Measurements from ENCODE around the gene TMEFF2. TPM values are rescaled to one million over a fixed set of nuclear protein-coding genes. Genes with fewer than 3 reads are reported as not detected.
"Not testable (repeated sequence)": the region's sequence is repeated elsewhere in the genome, so short reads cannot be mapped to it uniquely, and the experiment has no call there.

Gene TMEFF2
- total RNA-seq, 1 donor from 2014 or later = not detected

GRCh38 chr2:192098814-192099491, 95.8 kb downstream of the TMEFF2 start:
- intact Hi-C loops (cut with DNase I) = no loop called here
- H3K9me3 ChIP-seq = no peaks in the 10 kb centered on the region

GRCh38 chr2:192091476-192091875, 103.3 kb downstream of the TMEFF2 start:
- TF ChIP-seq CTCF (IDR thresholded peaks at IDR 0.05) = no peak
- Histone ChIP-seq H3K36me3 (no peaks in the 10 kb centered on the region), H3K4me1 (no peaks in the 10 kb centered on the region), H3K27ac (no peak overlapping the region), H3K9me3 (no peaks in the 10 kb centered on the region), H3K4me3 (no peak overlapping the region), H3K27me3 (no peaks in the 10 kb centered on the region)
- no peak for DNase-seq
- intact Hi-C loops (cut with DNase I) = no loop called here
- ATAC-seq = no peak

More at GRCh38 chr2:192098814-192099491, 95.8 kb downstream of the TMEFF2 start:
- TF ChIP-seq CTCF (IDR thresholded peaks at IDR 0.05) = no peak
- Histone ChIP-seq H3K27me3 (no peaks in the 10 kb centered on the region), H3K27ac (no peak overlapping the region), H3K36me3 (no peaks in the 10 kb centered on the region), H3K4me1 (no peaks in the 10 kb centered on the region), H3K4me3 (no peak overlapping the region)
- DNase-seq (no peak), ATAC-seq (no peak)

GRCh38 chr2:192090911-192091310, 103.8 kb downstream of the TMEFF2 start:
- intact Hi-C loops (cut with DNase I) = no loop called here
- no peak overlapping the region for H3K4me3 ChIP-seq

GRCh38 chr2:192087398-192087958, 107.3 kb downstream of the TMEFF2 start:
- Histone ChIP-seq H3K4me3 (no peak overlapping the region), H3K27ac (no peak overlapping the region), H3K36me3 (no peaks in the 10 kb centered on the region), H3K9me3 (no peaks in the 10 kb centered on the region), H3K27me3 (no peaks in the 10 kb centered on the region), H3K4me1 (no peaks in the 10 kb centered on the region)
- intact Hi-C loops (cut with DNase I) = no loop called here
- no peak for TF ChIP-seq CTCF (IDR thresholded peaks at IDR 0.05)
- ATAC-seq (no peak), DNase-seq (no peak)

More at GRCh38 chr2:192090911-192091310, 103.8 kb downstream of the TMEFF2 start:
- H3K4me1 ChIP-seq = no peaks in the 10 kb centered on the region
- ATAC-seq = no peak
- TF ChIP-seq CTCF (IDR thresholded peaks at IDR 0.05) = no peak
- H3K36me3 ChIP-seq = no peaks in the 10 kb centered on the region
- no peak overlapping the region for H3K27ac ChIP-seq
- H3K27me3 ChIP-seq = no peaks in the 10 kb centered on the region
- no peak for DNase-seq
- H3K9me3 ChIP-seq = no peaks in the 10 kb centered on the region

DNA sequence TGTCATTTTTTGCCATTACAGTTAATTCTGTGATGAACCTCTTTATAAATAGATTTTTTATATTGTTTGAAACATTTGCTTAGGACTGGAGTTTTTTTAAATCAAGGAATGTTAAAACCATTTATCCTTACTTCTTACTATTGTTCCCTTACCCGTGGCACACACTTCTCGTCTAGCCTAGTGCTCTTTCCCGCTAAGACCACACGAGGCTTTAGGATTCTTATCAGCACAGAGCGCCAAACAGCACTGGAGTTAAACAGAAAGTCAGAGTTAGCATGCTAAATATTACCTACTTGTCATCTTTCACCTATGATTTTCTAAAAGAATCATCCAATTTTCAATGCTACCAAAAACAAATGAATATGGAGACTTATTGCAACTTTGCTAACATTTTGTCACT, 112.6 kb downstream of the TMEFF2 start:
- no peaks in the 10 kb centered on the region for H3K36me3 ChIP-seq
- intact Hi-C loops (cut with DNase I) = no loop called here
- no peak overlapping the region for H3K4me3 ChIP-seq
- ATAC-seq = no peak
- no peaks in the 10 kb centered on the region for H3K9me3 ChIP-seq
- no peak for TF ChIP-seq CTCF (IDR thresholded peaks at IDR 0.05)
- no peak for DNase-seq
- H3K27ac ChIP-seq = no peak overlapping the region
- H3K4me1 ChIP-seq = no peaks in the 10 kb centered on the region
- no peaks in the 10 kb centered on the region for H3K27me3 ChIP-seq

- H3K27me3 ChIP-seq; DNase-seq; H3K36me3 ChIP-seq; H3K27ac ChIP-seq; ATAC-seq; H3K9me3 ChIP-seq; H3K4me1 ChIP-seq; H3K4me3 ChIP-seq; intact Hi-C loops (cut with DNase I): not testable (repeated sequence)
Observed at GRCh38 chr2:192080096-192080495, 114.6 kb downstream of the TMEFF2 start.
